ENCODE results near the gene KIF26B. TPM values are rescaled to one million over a fixed set of nuclear protein-coding genes. Genes with fewer than 3 reads are reported as not detected.

Gene KIF26B
- total RNA-seq, 1 experiment from 2014 or later: 0.04 TPM

GRCh38 chr1:245338485-245338877 is 183.7 kb downstream of the KIF26B start:
- Histone ChIP-seq H3K4me3 (ENCODE audit: low read length) (no peak overlapping the region), H4K20me1 (ENCODE audit: low read length) (no peaks in the 10 kb centered on the region), H3K4me2 (ENCODE audit: low read length) (no peak overlapping the region), H3K27ac (ENCODE audit: low read length) (no peak overlapping the region), H3K9me3 (ENCODE audit: low read length) (no peaks in the 10 kb centered on the region), H3K9me2 (replicated peaks; ENCODE audit: low read length) (no peaks in the 10 kb centered on the region), H3K4me1 (ENCODE audit: insufficient read depth, low read length) (no peaks in the 10 kb centered on the region), H3F3A (ENCODE audit: low read length, unreplicated experiment) (no peaks in the 10 kb centered on the region), H2AFZ (ENCODE audit: low read length) (no peak overlapping the region), H3K79me2 (ENCODE audit: low read length) (no peaks in the 10 kb centered on the region), H3K36me3 (ENCODE audit: low read depth, low read length) (no peaks in the 10 kb centered on the region), H3K9ac (ENCODE audit: low read length) (no peak overlapping the region), H3K27me3 (ENCODE audit: low read length) (peaks cover 39% of the 10 kb centered on the region)
- DNase-seq (no peak), ATAC-seq (no peak)
- POLR2A ChIA-PET (ENCODE audit: unreplicated experiment): no interaction called here
- TF ChIP-seq, protein P1, sequence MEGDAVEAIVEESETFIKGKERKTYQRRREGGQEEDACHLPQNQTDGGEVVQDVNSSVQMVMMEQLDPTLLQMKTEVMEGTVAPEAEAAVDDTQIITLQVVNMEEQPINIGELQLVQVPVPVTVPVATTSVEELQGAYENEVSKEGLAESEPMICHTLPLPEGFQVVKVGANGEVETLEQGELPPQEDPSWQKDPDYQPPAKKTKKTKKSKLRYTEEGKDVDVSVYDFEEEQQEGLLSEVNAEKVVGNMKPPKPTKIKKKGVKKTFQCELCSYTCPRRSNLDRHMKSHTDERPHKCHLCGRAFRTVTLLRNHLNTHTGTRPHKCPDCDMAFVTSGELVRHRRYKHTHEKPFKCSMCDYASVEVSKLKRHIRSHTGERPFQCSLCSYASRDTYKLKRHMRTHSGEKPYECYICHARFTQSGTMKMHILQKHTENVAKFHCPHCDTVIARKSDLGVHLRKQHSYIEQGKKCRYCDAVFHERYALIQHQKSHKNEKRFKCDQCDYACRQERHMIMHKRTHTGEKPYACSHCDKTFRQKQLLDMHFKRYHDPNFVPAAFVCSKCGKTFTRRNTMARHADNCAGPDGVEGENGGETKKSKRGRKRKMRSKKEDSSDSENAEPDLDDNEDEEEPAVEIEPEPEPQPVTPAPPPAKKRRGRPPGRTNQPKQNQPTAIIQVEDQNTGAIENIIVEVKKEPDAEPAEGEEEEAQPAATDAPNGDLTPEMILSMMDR (conservative IDR thresholded peaks at IDR 0.05; ENCODE audit: low read depth, low read length): no peak
- TF ChIP-seq EZH2 (IDR thresholded peaks at IDR 0.05; ENCODE audit: low read length, unreplicated experiment) (no peak), EZH2phosphoT487 (IDR thresholded peaks at IDR 0.05; ENCODE audit: borderline replicate concordance, low read length) (no peak)
- intact Hi-C loops (cut with micrococcal nuclease): no loop called here
- CTCF ChIA-PET: no interaction called here
- BruUV-seq (replicated peaks): no TSS peak

DNA sequence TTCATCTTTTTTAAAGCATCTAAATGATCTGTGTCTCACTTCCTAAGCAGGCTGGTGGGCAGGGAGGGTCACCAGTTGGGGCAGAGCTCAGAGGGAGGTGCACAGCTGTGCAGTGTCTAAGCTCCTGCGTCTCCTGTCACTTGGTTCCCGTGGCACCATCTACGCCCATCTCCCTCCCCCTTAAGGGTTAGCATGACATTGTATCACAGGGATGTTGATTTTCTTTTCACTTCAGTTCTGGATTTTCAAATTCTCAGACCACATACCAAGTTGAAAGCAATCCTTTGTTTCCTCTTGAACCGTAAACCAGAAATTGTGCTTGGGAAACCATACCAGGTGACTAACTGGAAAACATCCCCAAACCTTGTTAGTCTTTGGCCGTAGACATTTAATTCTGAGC is 187.0 kb downstream of the KIF26B start:
- TF ChIP-seq EZH2 (IDR thresholded peaks at IDR 0.05; ENCODE audit: low read length, unreplicated experiment): no peak
- TF ChIP-seq, protein P1 (conservative IDR thresholded peaks at IDR 0.05; ENCODE audit: low read depth, low read length): no peak
- TF ChIP-seq EZH2phosphoT487 (IDR thresholded peaks at IDR 0.05; ENCODE audit: borderline replicate concordance, low read length): no peak
- Histone ChIP-seq H3K9me2 (replicated peaks; ENCODE audit: low read length) (no peaks in the 10 kb centered on the region), H2AFZ (ENCODE audit: low read length) (no peak overlapping the region), H3K36me3 (ENCODE audit: low read depth, low read length) (no peaks in the 10 kb centered on the region), H3K4me3 (ENCODE audit: low read length) (no peak overlapping the region), H4K20me1 (ENCODE audit: low read length) (no peaks in the 10 kb centered on the region), H3K4me2 (ENCODE audit: low read length) (no peak overlapping the region), H3K9ac (ENCODE audit: low read length) (no peak overlapping the region), H3K79me2 (ENCODE audit: low read length) (no peaks in the 10 kb centered on the region), H3K9me3 (ENCODE audit: low read length) (no peaks in the 10 kb centered on the region), H3K27me3 (ENCODE audit: low read length) (peaks cover 45% of the 10 kb centered on the region), H3F3A (ENCODE audit: low read length, unreplicated experiment) (no peaks in the 10 kb centered on the region), H3K4me1 (ENCODE audit: insufficient read depth, low read length) (no peaks in the 10 kb centered on the region), H3K27ac (ENCODE audit: low read length) (no peak overlapping the region)
- no peak for ATAC-seq
- ChIA-PET CTCF (no interaction called here), POLR2A (ENCODE audit: unreplicated experiment) (no interaction called here)
- no TSS peak for BruUV-seq (replicated peaks)
- intact Hi-C loops (cut with micrococcal nuclease): no loop called here
- no peak for DNase-seq

DNA sequence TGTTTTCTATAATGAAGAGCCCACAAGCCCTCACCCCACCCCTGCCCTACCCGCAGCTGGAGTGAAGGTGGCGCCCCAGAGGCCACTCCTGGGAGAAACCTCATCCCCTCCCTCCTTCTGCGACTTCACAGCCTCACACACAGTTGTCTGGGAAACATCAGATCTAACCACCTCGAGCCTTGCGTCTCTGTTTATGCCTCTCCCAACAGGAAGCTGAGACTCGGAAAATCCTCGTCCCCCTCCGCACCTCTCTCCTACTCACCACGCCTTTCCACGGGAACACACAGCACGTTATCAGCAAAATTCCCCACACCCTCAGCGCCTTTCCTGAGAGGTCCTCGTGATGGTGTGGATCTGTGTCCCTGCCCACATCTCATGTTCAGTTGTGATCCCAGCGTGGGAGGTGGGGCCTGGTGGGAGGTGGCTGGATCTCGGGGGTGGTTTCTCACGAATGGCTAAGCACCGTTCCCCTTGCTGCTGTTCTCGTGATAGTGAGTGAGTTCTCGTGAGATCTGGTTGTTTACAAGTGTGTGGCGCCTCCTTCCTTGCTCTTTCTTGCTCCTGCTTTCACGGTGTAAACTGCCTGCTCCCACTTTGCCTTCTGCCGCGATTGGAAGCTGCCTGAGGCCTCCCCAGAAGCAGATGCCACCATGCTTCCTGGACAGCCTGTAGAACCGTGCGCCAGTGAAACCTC is 190.6 kb downstream of the KIF26B start:
- H3K9me2 ChIP-seq (replicated peaks; ENCODE audit: low read length): no peaks in the 10 kb centered on the region
- H3K79me2 ChIP-seq (ENCODE audit: low read length): no peaks in the 10 kb centered on the region
- no peak overlapping the region for H3K4me2 ChIP-seq (ENCODE audit: low read length)
- intact Hi-C loops (cut with micrococcal nuclease): no loop called here
- no peak overlapping the region for H3K9ac ChIP-seq (ENCODE audit: low read length)
- no peak for ATAC-seq
- H3K27me3 ChIP-seq (ENCODE audit: low read length): peaks cover 81% of the 10 kb centered on the region
- ChIA-PET POLR2A (ENCODE audit: unreplicated experiment) (no interaction called here), CTCF (no interaction called here)
- no peak overlapping the region for H3K27ac ChIP-seq (ENCODE audit: low read length)
- no peak overlapping the region for H2AFZ ChIP-seq (ENCODE audit: low read length)
- H3K4me3 ChIP-seq (ENCODE audit: low read length): no peak overlapping the region
- no peaks in the 10 kb centered on the region for H4K20me1 ChIP-seq (ENCODE audit: low read length)
- no peaks in the 10 kb centered on the region for H3K4me1 ChIP-seq (ENCODE audit: insufficient read depth, low read length)
- H3K36me3 ChIP-seq (ENCODE audit: low read depth, low read length): no peaks in the 10 kb centered on the region
- no peaks in the 10 kb centered on the region for H3K9me3 ChIP-seq (ENCODE audit: low read length)
- BruUV-seq (replicated peaks): no TSS peak
- TF ChIP-seq EZH2phosphoT487 (IDR thresholded peaks at IDR 0.05; ENCODE audit: borderline replicate concordance, low read length): no peak
- TF ChIP-seq, protein P1 (conservative IDR thresholded peaks at IDR 0.05; ENCODE audit: low read depth, low read length): no peak
- TF ChIP-seq EZH2 (IDR thresholded peaks at IDR 0.05; ENCODE audit: low read length, unreplicated experiment): no peak
- no peaks in the 10 kb centered on the region for H3F3A ChIP-seq (ENCODE audit: low read length, unreplicated experiment)
- DNase-seq: no peak
